Urothelium cell line (cell line): ENCODE results near the gene HDAC4.

Experiments used
- DNase-seq: peaks from one replicate; pipeline ENCODE4 v3.0.0; 2011; ENCODE audit warnings: low spot score, mixed read lengths
- FAIRE-seq: peaks from 2 replicates; lab custom pipeline; 2011; peaks lifted over from hg19 to GRCh38; lab: Jason Lieb, UNC

The HDAC4 gene

GRCh38 chr2:239370876-239371725 is 29.7 kb downstream of the HDAC4 start:
- DNase-seq (no peak), FAIRE-seq (peak; percentile 83)

DNA sequence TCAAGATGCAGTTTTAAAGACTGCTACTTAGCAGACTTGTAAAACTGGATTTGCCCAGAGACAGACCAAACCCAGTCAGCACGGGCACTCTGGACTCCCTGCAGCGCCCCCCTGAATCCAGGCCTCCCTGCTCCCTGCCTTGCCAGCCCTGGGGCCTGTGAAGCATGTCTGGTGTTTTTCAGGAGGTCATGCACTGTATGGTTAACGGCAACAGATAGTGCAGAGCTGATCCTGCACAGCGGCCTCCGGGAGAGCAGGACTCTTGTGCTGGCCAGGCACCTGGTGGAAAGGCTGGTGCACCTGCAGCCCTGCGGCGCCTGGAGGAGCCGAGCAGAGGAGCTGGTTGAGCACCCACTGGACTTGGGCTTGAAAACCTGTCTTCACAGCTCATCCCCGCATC is 30.4 kb downstream of the HDAC4 start:
- no peak for FAIRE-seq
- DNase-seq, result no peak

- FAIRE-seq, result no peak
- no peak for DNase-seq
Measured at GRCh38 chr2:239369631-239370161, 31.1 kb downstream of the HDAC4 start.

- DNase-seq (no peak), FAIRE-seq (no peak)
Measured at GRCh38 chr2:239368906-239369552, 31.8 kb downstream of the HDAC4 start.

GRCh38 chr2:239368321-239368720 is 32.5 kb downstream of the HDAC4 start:
- no peak for FAIRE-seq
- no peak for DNase-seq

DNA sequence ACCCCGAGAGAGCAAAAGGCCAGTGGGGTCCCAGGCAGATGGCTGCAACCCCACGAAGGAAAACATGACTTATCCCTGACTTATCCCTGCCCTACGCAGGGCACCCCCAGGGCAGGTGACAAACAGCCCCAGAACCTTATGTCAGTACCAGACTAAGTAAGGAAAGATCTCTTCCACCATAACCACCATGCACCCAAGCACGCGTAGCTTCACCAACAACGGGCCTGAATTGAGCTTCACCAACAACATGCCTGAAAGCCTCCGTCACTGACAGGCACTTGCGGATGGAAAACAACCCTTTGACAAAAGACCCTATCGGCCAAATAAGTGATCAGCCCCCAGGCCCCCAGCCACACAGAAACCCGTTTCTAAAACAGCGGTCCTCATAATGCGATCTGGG is 34.1 kb downstream of the HDAC4 start:
- DNase-seq (no peak), FAIRE-seq (no peak)

- peak; percentile 74 for FAIRE-seq
- no peak for DNase-seq
Measured at GRCh38 chr2:239365782-239366435, 34.9 kb downstream of the HDAC4 start.

- FAIRE-seq, result no peak
- no peak for DNase-seq
Measured at GRCh38 chr2:239365071-239365781, 35.6 kb downstream of the HDAC4 start.

DNA sequence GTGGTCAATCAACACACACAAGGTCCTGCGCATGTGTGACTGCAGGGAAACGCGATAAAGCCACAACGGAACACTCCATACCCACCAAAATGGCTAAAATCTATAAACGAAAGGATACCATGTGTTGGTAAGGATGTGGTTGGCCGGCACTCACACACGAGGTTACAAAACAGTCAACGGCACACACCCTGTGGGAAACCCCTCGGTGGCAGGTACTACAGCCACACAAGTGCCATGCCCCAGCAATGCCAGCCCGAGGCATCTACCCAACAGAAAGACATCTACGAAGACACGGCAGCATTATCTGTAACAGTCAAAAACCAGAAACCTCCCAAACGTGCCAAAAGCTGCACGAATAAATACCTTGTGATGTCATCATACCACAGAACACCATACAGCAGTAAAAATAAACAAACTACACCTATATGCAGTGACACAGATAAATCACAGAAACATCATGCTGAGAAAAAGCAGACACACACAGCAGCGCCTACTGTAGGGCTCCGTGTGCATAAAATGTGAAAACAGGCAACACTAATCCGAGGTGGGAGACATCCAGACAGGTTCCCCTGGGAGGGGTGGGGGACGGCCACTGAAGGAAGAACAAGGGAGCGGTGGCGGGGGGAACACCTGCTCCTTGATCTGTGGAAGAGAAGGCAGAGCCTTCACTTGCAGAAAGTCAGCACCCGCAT is 36.7 kb downstream of the HDAC4 start:
- FAIRE-seq, result no peak
- no peak for DNase-seq

GRCh38 chr2:239362507-239362906 is 38.3 kb downstream of the HDAC4 start:
- FAIRE-seq, result no peak
- DNase-seq, result no peak

DNA sequence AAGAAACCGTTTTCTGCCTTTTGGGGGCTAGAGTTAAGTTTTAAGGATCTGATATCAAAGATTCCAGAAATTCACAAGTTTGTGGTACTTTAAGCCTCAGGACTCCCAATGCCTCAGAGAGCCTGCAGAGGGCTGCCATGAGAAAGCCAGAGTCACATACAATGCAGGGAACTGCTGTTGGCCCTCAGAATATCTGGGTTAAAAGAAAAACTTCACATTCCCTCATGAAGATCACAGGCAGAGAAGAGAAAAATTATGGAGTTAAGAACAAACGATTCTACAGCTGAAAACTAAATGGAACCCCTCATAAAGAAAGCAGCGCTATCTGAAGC is 39.5 kb downstream of the HDAC4 start:
- no peak for DNase-seq
- FAIRE-seq, result no peak

GRCh38 chr2:239360421-239361310 is 40.2 kb downstream of the HDAC4 start:
- no peak for FAIRE-seq
- no peak for DNase-seq

- DNase-seq, result no peak
- no peak for FAIRE-seq
Measured at GRCh38 chr2:239360008-239360407, 40.8 kb downstream of the HDAC4 start.

- FAIRE-seq (no peak), DNase-seq (no peak)
Measured at GRCh38 chr2:239359196-239359912, 41.5 kb downstream of the HDAC4 start.

DNA sequence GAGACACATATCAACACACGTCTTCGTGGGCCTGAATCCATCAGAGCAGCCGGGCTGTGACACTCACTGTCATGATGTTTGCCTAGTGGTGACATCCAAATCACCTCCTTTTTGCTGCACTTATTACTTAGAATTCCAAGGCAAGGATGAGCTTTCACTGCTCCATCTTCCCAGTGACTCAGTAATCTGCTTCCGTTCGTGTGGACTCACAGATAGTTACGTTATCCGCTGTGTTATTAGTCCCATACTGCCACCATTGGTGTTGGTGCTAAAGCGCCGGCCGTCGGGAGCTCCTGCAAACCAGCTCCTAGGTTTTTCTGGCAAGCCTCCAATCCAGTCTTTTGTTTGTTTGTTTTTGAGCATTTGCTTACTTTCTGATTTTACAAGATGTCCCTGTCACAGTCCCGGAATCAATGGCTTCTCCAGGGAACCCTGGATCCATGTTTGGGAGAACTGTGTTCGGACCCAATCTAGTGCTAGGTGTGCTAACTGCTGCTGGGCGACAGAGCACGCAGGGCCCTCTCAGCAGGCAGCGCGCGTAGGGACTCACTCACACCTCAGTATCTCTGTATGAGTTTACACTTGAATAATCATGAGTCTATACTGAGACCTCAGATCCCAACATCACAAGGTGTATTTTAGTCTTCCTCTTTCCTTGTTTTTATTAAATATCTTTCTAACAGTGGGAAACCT is 42.6 kb downstream of the HDAC4 start:
- DNase-seq (no peak), FAIRE-seq (no peak)

GRCh38 chr2:239355724-239356123 is 45.1 kb downstream of the HDAC4 start:
- no peak for DNase-seq
- no peak for FAIRE-seq

- DNase-seq, result no peak
- FAIRE-seq, result no peak
Measured at GRCh38 chr2:239355139-239355538, 45.7 kb downstream of the HDAC4 start.

- DNase-seq (no peak), FAIRE-seq (no peak)
Measured at GRCh38 chr2:239354791-239355136, 46.1 kb downstream of the HDAC4 start.
